ENCODE results near the gene EED. TPM values are rescaled to one million over a fixed set of nuclear protein-coding genes. Genes with fewer than 3 reads are reported as not detected.
A peak's percentile ranks its signal among the peaks of the same experiment; 100 is the strongest.

EED gene
- total and polyA plus RNA-seq, 9 of the 15 experiments (the other 6 are each of a cell fraction or from before 2014, with no cell fraction given) = 33.0 to 110 (median 55.1) TPM

DNA sequence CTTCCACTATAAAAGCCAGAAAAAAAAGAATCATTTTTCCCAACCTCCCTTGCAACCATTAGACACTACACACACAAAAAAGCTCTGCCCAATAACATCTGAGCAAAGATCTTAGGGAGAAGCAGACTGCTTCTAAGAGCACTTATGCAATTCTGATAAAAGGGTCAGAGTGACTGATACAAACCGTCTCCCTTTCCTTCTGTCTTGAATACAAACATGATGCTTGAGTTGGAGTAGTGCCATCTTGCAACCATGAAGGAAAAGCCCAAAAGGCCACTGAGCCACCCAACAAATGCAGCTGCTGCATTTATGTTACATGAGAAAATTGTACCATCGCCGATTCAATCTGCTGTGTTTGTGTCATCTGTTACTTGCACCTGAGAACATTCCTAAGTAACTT lies 47.6 kb upstream of the EED start:
- H2AFZ ChIP-seq (ENCODE audit: low read depth, low read length) = peak overlapping the region; percentile 64
- in situ Hi-C loops (cut with MboI) (no loop called here), intact Hi-C loops (cut with micrococcal nuclease) (no loop called here)
- H3K9me3 ChIP-seq (replicated peaks; ENCODE audit: control insufficient read depth, insufficient read depth, low read depth, low read length) = no peaks in the 10 kb centered on the region
- H3K79me2 ChIP-seq (ENCODE audit: control insufficient read depth, insufficient read depth, low read length) = peaks cover 4% of the 10 kb centered on the region; the same call in 1 of the 3 replicates
- POLR2A ChIA-PET = interaction anchor here (1.2 kb wide), 2 partner anchors 15 to 72 kb away, joined by 3 to 5 read pairs; no protein-coding TSS in a partner anchor
- BruUV-seq (replicated peaks) = no TSS peak
- no peaks in the 10 kb centered on the region for H4K20me1 ChIP-seq (replicated peaks; ENCODE audit: control insufficient read depth, insufficient read depth, low read length)
- no peak for FAIRE-seq
- no peak overlapping the region for H3K4me3 ChIP-seq
- H3K9me1 ChIP-seq (ENCODE audit: control insufficient read depth, insufficient read depth, low read length) = no peaks in the 10 kb centered on the region
- CTCF ChIA-PET (ENCODE audit: low intra/inter-chr PET ratio) = no interaction called here
- no peaks in the 10 kb centered on the region for H3K27me3 ChIP-seq (ENCODE audit: control insufficient read depth in 2 of 2, insufficient read depth in 2 of 2, low read length in 2 of 2)
- peak in 1 of 4 experiments; percentile 71 for DNase-seq (ENCODE audit: extremely low read depth in 1 of 4, low spot score in 3 of 4)
- H3K9ac ChIP-seq (ENCODE audit: insufficient read depth in 1 of 2, low read depth in 2 of 2, low read length in 2 of 2) = peak overlapping the region; percentile 8 to 65; a peak in 2 of 4 replicates
- WGBS (ENCODE audit: insufficient coverage, low coverage, missing lambda C conversion rate) = 0% methylated on average over 3 of the region's 3 CpGs
- no peaks in the 10 kb centered on the region for H3K36me3 ChIP-seq (ENCODE audit: control insufficient read depth, insufficient read depth, low read length)
- peak; percentile 27 for ATAC-seq
- peak overlapping the region; percentile 71 for H3K4me2 ChIP-seq (ENCODE audit: insufficient read depth, low read length)
- peak overlapping the region; percentile 79 for H3K27ac ChIP-seq (ENCODE audit: extremely low read depth, low read depth, low read length)
- H3K4me1 ChIP-seq (replicated peaks in 1 of 2; ENCODE audit: control insufficient read depth in 2 of 2, insufficient read depth in 2 of 2, low read length in 2 of 2) = peaks cover 28 to 87% of the 10 kb centered on the region in 2 experiments
- TF ChIP-seq HDAC2 (IDR thresholded peaks at IDR 0.05) (no peak), POLR2H (tag; IDR thresholded peaks at IDR 0.05; ENCODE audit: low read depth) (no peak), CBFA2T2 (conservative IDR thresholded peaks at IDR 0.05) (no peak), RFX5 (IDR thresholded peaks at IDR 0.05; ENCODE audit: low read depth, low read length) (no peak), NR2C1 (IDR thresholded peaks at IDR 0.05) (no peak), NR2C1 (tag; IDR thresholded peaks at IDR 0.05) (0 out of 2 replicates have a peak, but pooled peaks have one; percentile 5), CBX3 (IDR thresholded peaks at IDR 0.05; ENCODE audit: borderline replicate concordance in 1 of 2, low read length in 2 of 2) (peak in 1 of 2 experiments; percentile 11; a peak in 1 of 3 replicates), EP300 (IDR thresholded peaks at IDR 0.05; ENCODE audit: low read length) (peak; percentile 44; the same call in 1 of the 2 replicates), CBFA2T3 (IDR thresholded peaks at IDR 0.05) (0 out of 2 replicates have a peak, but pooled peaks have one; percentile 10), SMARCA4 (IDR thresholded peaks at IDR 0.05) (peak; percentile 11; the same call in 1 of the 2 replicates), SIN3A (IDR thresholded peaks at IDR 0.05; ENCODE audit: borderline replicate concordance in 2 of 2, control insufficient read depth in 1 of 2, low read depth in 2 of 2, low read length in 2 of 2) (no peak), HDGF (IDR thresholded peaks at IDR 0.05) (0 out of 2 replicates have a peak, but pooled peaks have one; percentile 15), NFIC (IDR thresholded peaks at IDR 0.05) (peak; percentile 70), EHMT2 (IDR thresholded peaks at IDR 0.05) (peak; percentile 63; the same call in 1 of the 2 replicates)
- TF ChIP-seq, protein P1, sequence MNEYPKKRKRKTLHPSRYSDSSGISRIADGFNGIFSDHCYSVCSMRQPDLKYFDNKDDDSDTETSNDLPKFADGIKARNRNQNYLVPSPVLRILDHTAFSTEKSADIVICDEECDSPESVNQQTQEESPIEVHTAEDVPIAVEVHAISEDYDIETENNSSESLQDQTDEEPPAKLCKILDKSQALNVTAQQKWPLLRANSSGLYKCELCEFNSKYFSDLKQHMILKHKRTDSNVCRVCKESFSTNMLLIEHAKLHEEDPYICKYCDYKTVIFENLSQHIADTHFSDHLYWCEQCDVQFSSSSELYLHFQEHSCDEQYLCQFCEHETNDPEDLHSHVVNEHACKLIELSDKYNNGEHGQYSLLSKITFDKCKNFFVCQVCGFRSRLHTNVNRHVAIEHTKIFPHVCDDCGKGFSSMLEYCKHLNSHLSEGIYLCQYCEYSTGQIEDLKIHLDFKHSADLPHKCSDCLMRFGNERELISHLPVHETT (CRISPR knock-in tag; conservative IDR thresholded peaks at IDR 0.05 in 1 of 2, IDR thresholded peaks at IDR 0.05 in 1 of 2) = 0 out of 4 replicates have a peak, but pooled peaks of 1 of the 2 experiments have one; percentile 23
- TF ChIP-seq, protein P2, sequence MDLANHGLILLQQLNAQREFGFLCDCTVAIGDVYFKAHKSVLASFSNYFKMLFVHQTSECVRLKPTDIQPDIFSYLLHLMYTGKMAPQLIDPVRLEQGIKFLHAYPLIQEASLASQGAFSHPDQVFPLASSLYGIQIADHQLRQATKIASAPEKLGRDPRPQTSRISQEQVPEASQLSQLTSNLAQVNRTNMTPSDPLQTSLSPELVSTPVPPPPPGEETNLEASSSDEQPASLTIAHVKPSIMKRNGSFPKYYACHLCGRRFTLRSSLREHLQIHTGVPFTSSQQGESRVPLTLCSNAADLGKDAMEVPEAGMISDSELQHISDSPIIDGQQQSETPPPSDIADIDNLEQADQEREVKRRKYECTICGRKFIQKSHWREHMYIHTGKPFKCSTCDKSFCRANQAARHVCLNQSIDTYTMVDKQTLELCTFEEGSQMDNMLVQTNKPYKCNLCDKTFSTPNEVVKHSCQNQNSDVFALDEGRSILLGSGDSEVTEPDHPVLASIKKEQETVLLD (IDR thresholded peaks at IDR 0.05) = 0 out of 2 replicates have a peak, but pooled peaks have one; percentile 20
- TF ChIP-seq, protein P3, sequence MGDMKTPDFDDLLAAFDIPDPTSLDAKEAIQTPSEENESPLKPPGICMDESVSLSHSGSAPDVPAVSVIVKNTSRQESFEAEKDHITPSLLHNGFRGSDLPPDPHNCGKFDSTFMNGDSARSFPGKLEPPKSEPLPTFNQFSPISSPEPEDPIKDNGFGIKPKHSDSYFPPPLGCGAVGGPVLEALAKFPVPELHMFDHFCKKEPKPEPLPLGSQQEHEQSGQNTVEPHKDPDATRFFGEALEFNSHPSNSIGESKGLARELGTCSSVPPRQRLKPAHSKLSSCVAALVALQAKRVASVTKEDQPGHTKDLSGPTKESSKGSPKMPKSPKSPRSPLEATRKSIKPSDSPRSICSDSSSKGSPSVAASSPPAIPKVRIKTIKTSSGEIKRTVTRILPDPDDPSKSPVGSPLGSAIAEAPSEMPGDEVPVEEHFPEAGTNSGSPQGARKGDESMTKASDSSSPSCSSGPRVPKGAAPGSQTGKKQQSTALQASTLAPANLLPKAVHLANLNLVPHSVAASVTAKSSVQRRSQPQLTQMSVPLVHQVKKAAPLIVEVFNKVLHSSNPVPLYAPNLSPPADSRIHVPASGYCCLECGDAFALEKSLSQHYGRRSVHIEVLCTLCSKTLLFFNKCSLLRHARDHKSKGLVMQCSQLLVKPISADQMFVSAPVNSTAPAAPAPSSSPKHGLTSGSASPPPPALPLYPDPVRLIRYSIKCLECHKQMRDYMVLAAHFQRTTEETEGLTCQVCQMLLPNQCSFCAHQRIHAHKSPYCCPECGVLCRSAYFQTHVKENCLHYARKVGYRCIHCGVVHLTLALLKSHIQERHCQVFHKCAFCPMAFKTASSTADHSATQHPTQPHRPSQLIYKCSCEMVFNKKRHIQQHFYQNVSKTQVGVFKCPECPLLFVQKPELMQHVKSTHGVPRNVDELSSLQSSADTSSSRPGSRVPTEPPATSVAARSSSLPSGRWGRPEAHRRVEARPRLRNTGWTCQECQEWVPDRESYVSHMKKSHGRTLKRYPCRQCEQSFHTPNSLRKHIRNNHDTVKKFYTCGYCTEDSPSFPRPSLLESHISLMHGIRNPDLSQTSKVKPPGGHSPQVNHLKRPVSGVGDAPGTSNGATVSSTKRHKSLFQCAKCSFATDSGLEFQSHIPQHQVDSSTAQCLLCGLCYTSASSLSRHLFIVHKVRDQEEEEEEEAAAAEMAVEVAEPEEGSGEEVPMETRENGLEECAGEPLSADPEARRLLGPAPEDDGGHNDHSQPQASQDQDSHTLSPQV (IDR thresholded peaks at IDR 0.05) = 0 out of 2 replicates have a peak, but pooled peaks have one; percentile 33
